H9 (cell line): ENCODE results near the gene OSBPL9. TPM values are rescaled to one million over a fixed set of nuclear protein-coding genes. Genes with fewer than 3 reads are reported as not detected.

Source experiments
- DNase-seq: peaks from one replicate; pipeline ENCODE4 v3.0.0-alpha.2; 2017
- H2AFZ ChIP-seq: one replicate; pipeline ENCODE4 v1.6.1; 2013; ENCODE audit warnings: mild to moderate bottlenecking, low read length, control low read depth, moderate library complexity
- H2AK5ac ChIP-seq: 2 replicates; pipeline ENCODE4 v1.6.1; 2013; ENCODE audit warnings: low read length, control low read depth, mixed read lengths; ENCODE audit not compliant: insufficient read length
- H2BK120ac ChIP-seq: one replicate; pipeline ENCODE4 v1.6.1; 2013; ENCODE audit warnings: low read depth, mild to moderate bottlenecking, low read length, control low read depth, inconsistent platforms; ENCODE audit not compliant: poor library complexity, severe bottlenecking
- H2BK12ac ChIP-seq: 2 replicates; pipeline ENCODE4 v1.6.1; 2013; ENCODE audit warnings: low read length, control low read depth, mixed read lengths, low read depth; ENCODE audit not compliant: insufficient read length
- H2BK15ac ChIP-seq: 2 replicates; pipeline ENCODE4 v1.6.1; 2013; ENCODE audit warnings: low read depth, low read length, control low read depth
- H2BK20ac ChIP-seq: one replicate; pipeline ENCODE4 v1.6.1; 2013; ENCODE audit warnings: low read depth, mild to moderate bottlenecking, low read length, control low read depth, inconsistent platforms; ENCODE audit not compliant: poor library complexity, severe bottlenecking
- H2BK5ac ChIP-seq: 2 replicates; pipeline ENCODE4 v1.6.1; 2013; ENCODE audit warnings: low read length, control low read depth, mixed read lengths; ENCODE audit not compliant: insufficient read length
- H3K14ac ChIP-seq: 2 replicates; pipeline ENCODE4 v1.6.1; 2013; ENCODE audit warnings: low read length, control low read depth; ENCODE audit not compliant: insufficient read depth
- H3K18ac ChIP-seq: 2 replicates; pipeline ENCODE4 v1.6.1; 2013; ENCODE audit warnings: low read depth, mild to moderate bottlenecking, mixed read lengths, low read length, control low read depth; ENCODE audit not compliant: insufficient read length
- H3K23ac ChIP-seq: 2 replicates; pipeline ENCODE4 v1.6.1; 2013; ENCODE audit warnings: low read length, control low read depth, mixed read lengths, low read depth; ENCODE audit not compliant: insufficient read length
- H3K23me2 ChIP-seq: 2 replicates; pipeline ENCODE4 v1.6.1; 2013; ENCODE audit warnings: low read depth, mild to moderate bottlenecking, mixed read lengths, low read length, control low read depth; ENCODE audit not compliant: insufficient read length, poor library complexity, severe bottlenecking
- H3K27ac ChIP-seq: 2 replicates; pipeline ENCODE4 v1.5.1; 2013; ENCODE audit warnings: low read length, control low read depth, mixed read lengths, low read depth; ENCODE audit not compliant: insufficient read length
- H3K27me3 ChIP-seq: 2 replicates; pipeline ENCODE4 v1.6.1; 2013; ENCODE audit warnings: low read length, control low read depth, inconsistent platforms; ENCODE audit not compliant: insufficient read depth
- H3K4ac ChIP-seq: 2 replicates; pipeline ENCODE4 v1.6.1; 2013; ENCODE audit warnings: low read depth, mild to moderate bottlenecking, control low read depth, inconsistent platforms, low read length, moderate library complexity
- H3K4me1 ChIP-seq: 2 replicates; pipeline ENCODE4 v1.6.1; 2013; ENCODE audit warnings: low read length, control low read depth, inconsistent platforms; ENCODE audit not compliant: insufficient read depth
- H3K4me2 ChIP-seq: 2 replicates; pipeline ENCODE4 v1.6.1; 2013; ENCODE audit warnings: low read length, control low read depth, mixed read lengths; ENCODE audit not compliant: insufficient read length, insufficient read depth
- H3K56ac ChIP-seq: 2 replicates; pipeline ENCODE4 v1.6.1; 2013; ENCODE audit warnings: low read depth, mild to moderate bottlenecking, mixed read lengths, low read length, control low read depth; ENCODE audit not compliant: insufficient read length
- H3K79me1 ChIP-seq: 2 replicates; pipeline ENCODE4 v1.6.1; 2013; ENCODE audit warnings: low read depth, mild to moderate bottlenecking, moderate library complexity, low read length, control low read depth, inconsistent platforms; ENCODE audit not compliant: insufficient read depth, poor library complexity, severe bottlenecking
- H3K79me2 ChIP-seq: 2 replicates; pipeline ENCODE4 v1.6.1; 2013; ENCODE audit warnings: low read length, control low read depth, inconsistent platforms; ENCODE audit not compliant: insufficient read depth
- H3K9ac ChIP-seq: 2 replicates; pipeline ENCODE4 v1.6.1; 2013; ENCODE audit warnings: low read length, control low read depth, mixed read lengths; ENCODE audit not compliant: insufficient read length; ENCODE audit errors: extremely low read depth
- H3K9me3 ChIP-seq: one replicate; pipeline ENCODE4 v1.6.1; 2013; ENCODE audit warnings: low read depth, low read length, inconsistent platforms; ENCODE audit not compliant: control insufficient read depth
- H3T11ph ChIP-seq: one replicate; pipeline ENCODE4 v1.6.1; 2013; ENCODE audit warnings: mild to moderate bottlenecking, low read length, control low read depth, inconsistent platforms
- H4K20me1 ChIP-seq: one replicate; pipeline ENCODE4 v1.6.1; 2013; ENCODE audit not compliant: control insufficient read depth, insufficient read length, insufficient read depth
- H4K5ac ChIP-seq: 2 replicates; pipeline ENCODE4 v1.6.1; 2013; ENCODE audit warnings: low read depth, mild to moderate bottlenecking, mixed read lengths, low read length, control low read depth; ENCODE audit not compliant: insufficient read length
- H4K8ac ChIP-seq: replicated peaks from 2 replicates; pipeline ENCODE4 v1.6.1; 2013; ENCODE audit warnings: low read length, control low read depth, mixed read lengths, low read depth; ENCODE audit not compliant: insufficient read length
- H4K91ac ChIP-seq: 2 replicates; pipeline ENCODE4 v1.6.1; 2013; ENCODE audit warnings: low read depth, mild to moderate bottlenecking, moderate library complexity, mixed read lengths, low read length, control low read depth; ENCODE audit not compliant: insufficient read length
- H3K27ac Mint-ChIP-seq, 3 experiments: 2 replicates in 2 of 3; 3 replicates in 1 of 3; pipeline ENCODE4 v1.8.0; 2020 to 2021; ENCODE audit warnings: mixed read lengths in 3 of 3, mild to moderate bottlenecking in 1 of 3, moderate library complexity in 1 of 3
- H3K27me3 Mint-ChIP-seq: 2 replicates; pipeline ENCODE4 v1.8.0; 2021; ENCODE audit warnings: low read depth, mild to moderate bottlenecking, moderate library complexity, mixed read lengths
- H3K36me3 Mint-ChIP-seq, 3 experiments: 2 replicates in 2 of 3; 3 replicates in 1 of 3; pipeline ENCODE4 v1.8.0; 2020 to 2021; ENCODE audit warnings: low read depth in 3 of 3, mixed read lengths in 3 of 3; ENCODE audit not compliant: insufficient read depth in 1 of 3
- H3K4me1 Mint-ChIP-seq, 2 experiments: 2 replicates each; pipeline ENCODE4 v1.8.0; 2020; ENCODE audit warnings: mixed read lengths in 2 of 2
- H3K4me3 Mint-ChIP-seq, 2 experiments: 2 replicates in 1 of 2; 3 replicates in 1 of 2; pipeline ENCODE4 v1.8.0; 2020 to 2021; ENCODE audit warnings: mild to moderate bottlenecking in 2 of 2, mixed read lengths in 2 of 2, moderate library complexity in 1 of 2
- H3K9me3 Mint-ChIP-seq, 2 experiments: 2 replicates in 1 of 2; 3 replicates in 1 of 2; pipeline ENCODE4 v1.8.0; 2020; ENCODE audit warnings: mild to moderate bottlenecking in 2 of 2, mixed read lengths in 2 of 2, moderate library complexity in 1 of 2
- CTCF ChIP-seq: fragments of 200-600 bp; sonication (generic); conservative IDR thresholded peaks from 3 replicates; pipeline ENCODE4 v1.8.0; 2021; ENCODE audit warnings: antibody characterized with exemption, mild to moderate bottlenecking
- WGBS: extraction: QIAGEN DNeasy Blood & Tissue Kit; methylation state at CpG from one replicate; pipeline ENCODE4 v1.1.7; 2013; ENCODE audit warnings: missing lambda C conversion rate, low lambda C conversion rate, mixed read lengths; ENCODE audit not compliant: insufficient read length; ENCODE audit errors: extremely low coverage; 5-methylcytosine and 5-hydroxymethylcytosine counted together
- total RNA-seq: library from RNA; stranded (reverse); gene quantifications from 2 replicates; pipeline ENCODE4 v1.2.1, GENCODE V29; 2021

OSBPL9 gene
- total RNA-seq, 1 experiment from 2014 or later, result 76.7 TPM

GRCh38 chr1:51697166-51697565 lies 80.3 kb downstream of the OSBPL9 start:
- Mint-ChIP-seq H3K27ac (no peak overlapping the region), H3K4me3 (no peak overlapping the region), H3K27me3 (no peaks in the 10 kb centered on the region), H3K36me3 (no peaks in the 10 kb centered on the region; a peak in 1 of 7 replicates), H3K9me3 (peaks cover 0 to 4% of the 10 kb centered on the region in 2 experiments; a peak in 3 of 5 replicates), H3K4me1 (no peaks in the 10 kb centered on the region)
- Histone ChIP-seq H3K4me2 (no peak overlapping the region), H3K14ac (no peak overlapping the region), H4K20me1 (no peaks in the 10 kb centered on the region), H4K91ac (no peak overlapping the region), H2BK15ac (no peak overlapping the region), H3T11ph (no peak overlapping the region), H3K23ac (no peak overlapping the region), H2BK120ac (no peak overlapping the region), H3K27me3 (no peaks in the 10 kb centered on the region), H3K4ac (no peak overlapping the region), H4K8ac (no peak overlapping the region), H3K56ac (no peak overlapping the region), H3K18ac (no peak overlapping the region), H3K9me3 (no peaks in the 10 kb centered on the region), H2BK20ac (no peak overlapping the region), H2AK5ac (no peak overlapping the region), H2AFZ (no peak overlapping the region), H4K5ac (no peak overlapping the region), H3K79me1 (no peaks in the 10 kb centered on the region), H3K27ac (no peak overlapping the region), H3K4me1 (no peaks in the 10 kb centered on the region), H3K79me2 (no peaks in the 10 kb centered on the region), H3K9ac (no peak overlapping the region), H2BK12ac (no peak overlapping the region), H2BK5ac (no peak overlapping the region), H3K23me2 (no peaks in the 10 kb centered on the region)
- no peak for TF ChIP-seq CTCF
- no CpG with 5 or more reads among the region's 3 CpGs for WGBS
- no peak for DNase-seq
